Epithelial cell of esophagus (primary cell): Measurements from ENCODE around the gene SKA1.
A peak's percentile ranks its signal among the peaks of the same experiment; 100 is the strongest.
"Not testable (repeated sequence)": the region's sequence is repeated elsewhere in the genome, so short reads cannot be mapped to it uniquely, and the experiment has no call there.

Source experiments
- DNase-seq: peaks from one replicate; pipeline ENCODE4 v3.0.0; 2010; ENCODE audit warnings: low read depth
- H3K4me3 ChIP-seq: 2 replicates; pipeline ENCODE4 v1.5.1; 2011; ENCODE audit warnings: mild to moderate bottlenecking, low read length, control low read depth
- CTCF ChIP-seq: IDR thresholded peaks from 2 replicates; pipeline ENCODE4 v1.5.1; 2011; ENCODE audit warnings: low read depth, mild to moderate bottlenecking, low read length, control low read depth, inconsistent platforms; ENCODE audit not compliant: insufficient read depth; ENCODE audit errors: missing control alignments

SKA1 gene

GRCh38 chr18:50399582-50399981, 24.7 kb downstream of the SKA1 start:
- no peak overlapping the region for H3K4me3 ChIP-seq
- no peak for DNase-seq
- TF ChIP-seq CTCF = no peak

- not testable (repeated sequence) for H3K4me3 ChIP-seq, DNase-seq
These were observed 25.6 kb downstream of the SKA1 start for GRCh38 chr18:50400438-50400837.

GRCh38 chr18:50401295-50401694, 26.4 kb downstream of the SKA1 start:
- TF ChIP-seq CTCF = no peak
- no peak overlapping the region for H3K4me3 ChIP-seq
- DNase-seq = no peak

GRCh38 chr18:50401888-50402287, 27.0 kb downstream of the SKA1 start:
- peak; percentile 79 for DNase-seq
- no peak overlapping the region for H3K4me3 ChIP-seq
- no peak for TF ChIP-seq CTCF

- H3K4me3 ChIP-seq = not testable (repeated sequence)
- DNase-seq = peak; percentile 68
These were observed 30.1 kb downstream of the SKA1 start for GRCh38 chr18:50404752-50405581.

GRCh38 chr18:50405582-50406271, 30.9 kb downstream of the SKA1 start:
- no peak overlapping the region for H3K4me3 ChIP-seq
- no peak for TF ChIP-seq CTCF
- no peak for DNase-seq

DNA sequence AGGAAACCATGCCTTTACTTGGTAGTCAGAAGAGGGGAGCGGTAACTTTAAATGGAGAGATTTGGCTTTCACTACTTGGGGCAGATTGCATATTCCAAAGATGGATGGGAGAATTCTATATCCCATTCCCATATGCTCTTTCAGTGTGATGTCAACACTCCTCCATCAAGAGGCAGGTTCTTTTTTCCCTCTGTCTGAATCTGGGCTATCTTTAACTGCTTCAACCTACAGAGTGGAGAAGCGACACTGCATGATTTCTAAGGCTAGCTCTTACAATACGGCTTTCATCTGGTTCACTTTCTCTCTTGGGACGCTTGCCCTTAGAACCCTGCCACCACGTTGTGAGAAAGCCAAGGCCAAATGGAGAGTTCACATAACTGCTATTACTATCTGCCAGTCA, 34.4 kb downstream of the SKA1 start:
- no peak for DNase-seq
- no peak for TF ChIP-seq CTCF
- H3K4me3 ChIP-seq = no peak overlapping the region

- no peak overlapping the region for H3K4me3 ChIP-seq
- no peak for DNase-seq
- TF ChIP-seq CTCF = no peak
These were observed 35.2 kb downstream of the SKA1 start for GRCh38 chr18:50410008-50410407.
